IPS-20b (cell line): ENCODE results near the gene STK10.

Source experiments
- H3K27ac ChIP-seq: one replicate; pipeline ENCODE4 v1.5.1; 2013; ENCODE audit warnings: low read length
- H3K27me3 ChIP-seq: 2 replicates; pipeline ENCODE4 v1.6.1; 2013; ENCODE audit warnings: mild to moderate bottlenecking, low read length, inconsistent platforms; ENCODE audit not compliant: insufficient read depth
- H3K36me3 ChIP-seq: 2 replicates; pipeline ENCODE4 v1.6.1; 2013; ENCODE audit warnings: low read depth, mild to moderate bottlenecking, inconsistent platforms, low read length, moderate library complexity; ENCODE audit not compliant: insufficient read depth
- H3K4me1 ChIP-seq: 2 replicates; pipeline ENCODE4 v1.6.1; 2013; ENCODE audit warnings: mild to moderate bottlenecking, control low read depth, inconsistent platforms, low read length, moderate library complexity; ENCODE audit not compliant: insufficient read depth
- H3K4me3 ChIP-seq: 2 replicates; pipeline ENCODE4 v1.5.1; 2013; ENCODE audit warnings: mild to moderate bottlenecking, low read length, inconsistent platforms
- H3K9ac ChIP-seq: 2 replicates; pipeline ENCODE4 v1.6.1; 2013; ENCODE audit warnings: low read depth, mild to moderate bottlenecking, inconsistent platforms, low read length, moderate library complexity
- H3K9me3 ChIP-seq: 2 replicates; pipeline ENCODE4 v1.6.1; 2013; ENCODE audit warnings: mild to moderate bottlenecking, low read depth, low read length, inconsistent platforms; ENCODE audit not compliant: insufficient read depth

Gene STK10

DNA sequence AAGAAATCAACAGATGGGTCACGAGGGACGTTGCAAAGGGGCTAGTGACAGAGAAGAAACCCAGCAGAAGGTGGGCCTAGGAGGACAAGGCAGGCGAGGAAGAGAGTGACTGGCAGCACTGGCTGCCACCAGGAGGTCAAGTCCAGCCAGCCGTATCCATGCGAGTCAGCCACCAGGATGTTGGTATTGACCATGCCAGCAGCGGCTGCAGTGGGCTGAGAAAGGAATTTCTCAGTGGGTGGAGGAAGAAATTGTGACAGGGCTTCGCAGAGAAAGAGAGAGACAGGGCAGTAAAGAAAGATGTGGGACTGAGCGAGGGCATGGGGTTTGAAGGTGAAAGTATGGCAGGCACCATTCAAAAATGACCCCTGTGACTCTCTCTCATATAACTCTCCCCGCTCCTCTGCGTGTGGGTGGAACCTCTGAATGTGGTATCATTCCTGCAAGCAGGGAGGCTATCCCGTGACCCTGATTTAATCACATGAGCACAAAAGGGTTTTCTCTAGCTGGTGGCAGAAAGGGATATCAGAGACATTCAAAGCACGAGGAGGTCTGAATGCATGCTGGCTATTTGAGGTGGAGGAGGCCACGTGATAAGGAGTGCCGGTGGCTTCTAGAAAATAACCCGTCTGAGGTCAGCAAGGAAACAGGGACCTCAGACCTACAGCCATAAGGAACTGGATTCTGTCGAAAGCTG, 136.2 kb downstream of the STK10 start:
- H3K9ac ChIP-seq: no peak overlapping the region
- H3K4me3 ChIP-seq: no peak overlapping the region
- H3K27me3 ChIP-seq: no peaks in the 10 kb centered on the region

DNA sequence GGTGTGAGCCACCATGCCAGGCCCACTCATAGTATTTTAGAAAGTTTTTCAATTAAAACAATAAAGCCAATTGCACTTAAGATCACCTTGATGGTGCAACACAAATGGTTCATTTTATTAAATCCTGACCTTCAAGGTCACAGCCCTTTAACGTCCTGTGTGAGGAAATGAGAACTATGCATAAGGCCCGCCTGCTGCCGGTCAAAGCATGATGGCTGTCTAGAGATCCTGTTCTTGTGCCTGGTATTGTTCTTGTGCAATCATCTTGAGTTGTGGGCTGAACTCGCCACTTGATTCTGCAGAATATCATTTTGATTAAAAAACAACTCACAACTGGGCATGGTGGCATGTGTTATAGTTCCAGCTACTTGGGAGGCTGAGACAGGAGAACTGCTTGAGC, 137.9 kb downstream of the STK10 start:
- H3K27ac ChIP-seq: no peak overlapping the region
- H3K4me3 ChIP-seq: no peak overlapping the region
- no peak overlapping the region for H3K9ac ChIP-seq
- no peaks in the 10 kb centered on the region for H3K9me3 ChIP-seq
- peaks cover 10% of the 10 kb centered on the region; the same call in 1 of the 2 replicates for H3K4me1 ChIP-seq
- peaks cover 10% of the 10 kb centered on the region; the same call in 1 of the 2 replicates for H3K36me3 ChIP-seq
- H3K27me3 ChIP-seq: no peaks in the 10 kb centered on the region

More for the DNA sequence above, 136.2 kb downstream of the STK10 start:
- peaks cover 10% of the 10 kb centered on the region; the same call in 1 of the 2 replicates for H3K4me1 ChIP-seq
- H3K9me3 ChIP-seq: no peaks in the 10 kb centered on the region
- H3K27ac ChIP-seq: no peak overlapping the region
- peaks cover 10% of the 10 kb centered on the region; the same call in 1 of the 2 replicates for H3K36me3 ChIP-seq

GRCh38 chr5:172049226-172049796, 138.7 kb downstream of the STK10 start:
- H3K9ac ChIP-seq: no peak overlapping the region
- peaks cover 10% of the 10 kb centered on the region; the same call in 1 of the 2 replicates for H3K36me3 ChIP-seq
- peaks cover 10% of the 10 kb centered on the region; the same call in 1 of the 2 replicates for H3K4me1 ChIP-seq
- no peaks in the 10 kb centered on the region for H3K27me3 ChIP-seq
- no peak overlapping the region for H3K27ac ChIP-seq
- H3K4me3 ChIP-seq: no peak overlapping the region
- H3K9me3 ChIP-seq: no peaks in the 10 kb centered on the region

DNA sequence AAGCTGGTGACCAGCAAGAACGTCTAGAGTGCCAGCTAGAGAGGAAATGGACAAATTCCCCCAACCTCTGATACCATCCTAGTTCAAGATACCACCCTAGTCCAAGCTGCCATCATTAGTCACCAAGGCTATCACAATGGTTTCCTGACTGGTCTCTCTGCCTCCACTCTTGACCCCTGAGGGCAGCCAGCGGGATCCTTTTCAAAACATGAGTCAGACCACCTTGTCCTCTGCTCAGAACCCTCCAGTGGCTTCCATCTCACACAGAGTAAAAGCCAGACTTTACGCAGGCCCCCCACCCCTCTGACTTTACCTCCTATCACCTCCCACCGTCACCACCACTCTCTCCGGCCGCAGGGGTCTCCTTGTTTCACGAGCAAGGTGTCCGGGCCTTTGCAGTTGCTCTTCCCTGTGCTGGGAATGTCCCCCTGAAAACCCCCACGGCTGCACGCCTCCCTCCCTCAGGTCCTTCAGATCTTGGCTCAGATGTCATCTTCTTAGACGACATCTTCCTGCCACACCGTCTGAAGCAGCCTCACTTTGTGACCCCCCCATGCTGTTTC, 139.4 kb downstream of the STK10 start:
- Histone ChIP-seq H3K27ac (no peak overlapping the region), H3K4me1 (peaks cover 10% of the 10 kb centered on the region; the same call in 1 of the 2 replicates), H3K36me3 (peaks cover 10% of the 10 kb centered on the region; the same call in 1 of the 2 replicates), H3K9me3 (no peaks in the 10 kb centered on the region), H3K4me3 (no peak overlapping the region), H3K9ac (no peak overlapping the region), H3K27me3 (no peaks in the 10 kb centered on the region)

- peaks cover 10% of the 10 kb centered on the region; the same call in 1 of the 2 replicates for H3K4me1 ChIP-seq
- no peak overlapping the region for H3K9ac ChIP-seq
- H3K27ac ChIP-seq: no peak overlapping the region
These were observed 139.9 kb downstream of the STK10 start for GRCh38 chr5:172048170-172048422.

GRCh38 chr5:172046593-172046992, 141.4 kb downstream of the STK10 start:
- peaks cover 10% of the 10 kb centered on the region; the same call in 1 of the 2 replicates for H3K4me1 ChIP-seq
- H3K27ac ChIP-seq: no peak overlapping the region
- no peaks in the 10 kb centered on the region for H3K9me3 ChIP-seq
- H3K36me3 ChIP-seq: peaks cover under 1% of the 10 kb centered on the region; the same call in 1 of the 2 replicates
- no peak overlapping the region for H3K9ac ChIP-seq
- no peaks in the 10 kb centered on the region for H3K27me3 ChIP-seq
- H3K4me3 ChIP-seq: no peak overlapping the region

More at GRCh38 chr5:172048170-172048422, 139.9 kb downstream of the STK10 start:
- Histone ChIP-seq H3K9me3 (no peaks in the 10 kb centered on the region), H3K36me3 (peaks cover 10% of the 10 kb centered on the region; the same call in 1 of the 2 replicates), H3K27me3 (no peaks in the 10 kb centered on the region), H3K4me3 (no peak overlapping the region)

- no peaks in the 10 kb centered on the region for H3K9me3 ChIP-seq
- no peak overlapping the region for H3K27ac ChIP-seq
- H3K9ac ChIP-seq: no peak overlapping the region
- H3K4me1 ChIP-seq: peaks cover 10% of the 10 kb centered on the region; the same call in 1 of the 2 replicates
- no peaks in the 10 kb centered on the region for H3K27me3 ChIP-seq
- H3K36me3 ChIP-seq: no peaks in the 10 kb centered on the region; the same call in 1 of the 2 replicates
- no peak overlapping the region for H3K4me3 ChIP-seq
These were observed 142.8 kb downstream of the STK10 start for GRCh38 chr5:172045315-172045632.

- Histone ChIP-seq H3K4me3 (no peak overlapping the region), H3K9ac (no peak overlapping the region), H3K4me1 (peaks cover 10% of the 10 kb centered on the region; the same call in 1 of the 2 replicates), H3K27me3 (no peaks in the 10 kb centered on the region), H3K27ac (no peak overlapping the region), H3K36me3 (no peaks in the 10 kb centered on the region), H3K9me3 (no peaks in the 10 kb centered on the region)
These were observed 143.3 kb downstream of the STK10 start for GRCh38 chr5:172044631-172045314.

GRCh38 chr5:172043865-172044264, 144.2 kb downstream of the STK10 start:
- Histone ChIP-seq H3K4me3 (no peak overlapping the region), H3K4me1 (peaks cover 6% of the 10 kb centered on the region; the same call in 1 of the 2 replicates), H3K9ac (no peak overlapping the region), H3K27ac (no peak overlapping the region), H3K27me3 (no peaks in the 10 kb centered on the region), H3K36me3 (no peaks in the 10 kb centered on the region), H3K9me3 (no peaks in the 10 kb centered on the region)

GRCh38 chr5:172042183-172042582, 145.8 kb downstream of the STK10 start:
- no peak overlapping the region for H3K4me3 ChIP-seq
- no peak overlapping the region for H3K9ac ChIP-seq
- H3K27ac ChIP-seq: no peak overlapping the region
- H3K27me3 ChIP-seq: no peaks in the 10 kb centered on the region
- H3K9me3 ChIP-seq: no peaks in the 10 kb centered on the region
- H3K36me3 ChIP-seq: no peaks in the 10 kb centered on the region
- H3K4me1 ChIP-seq: no peaks in the 10 kb centered on the region

- H3K9me3 ChIP-seq: no peaks in the 10 kb centered on the region
- no peaks in the 10 kb centered on the region for H3K36me3 ChIP-seq
- H3K9ac ChIP-seq: no peak overlapping the region
- H3K27ac ChIP-seq: no peak overlapping the region
- no peaks in the 10 kb centered on the region for H3K4me1 ChIP-seq
- H3K27me3 ChIP-seq: no peaks in the 10 kb centered on the region
- no peak overlapping the region for H3K4me3 ChIP-seq
These were observed 149.9 kb downstream of the STK10 start for GRCh38 chr5:172038167-172038566.
